ENCODE data around the gene STPG4. TPM values are rescaled to one million over a fixed set of nuclear protein-coding genes. Genes with fewer than 3 reads are reported as not detected.
A peak's percentile ranks its signal among the peaks of the same experiment; 100 is the strongest.

Gene STPG4
- total RNA-seq, 4 donors from 2014 or later, result 0.22 to 1.1 (median 0.42) TPM; not detected in 1

GRCh38 chr2:47041891-47042684, 113.0 kb downstream of the STPG4 start:
- DNase-seq, result no peak
- peak overlapping the region in 2 of 3 donors; percentile 32 to 71 for H3K27ac ChIP-seq
- intact Hi-C loops (cut with DNase I), result no loop called here
- TF ChIP-seq POLR2A (IDR thresholded peaks at IDR 0.05) (no peak), CTCF (IDR thresholded peaks at IDR 0.05) (no peak)
- WGBS, 2 donors, result 89% methylated on average over 11 of the region's 11 CpGs
- H3K36me3 ChIP-seq, result peaks cover 7 to 16% of the 10 kb centered on the region in 2 donors
- no peaks in the 10 kb centered on the region for H3K9me3 ChIP-seq
- H3K4me1 ChIP-seq, result peaks cover 0 to 42% of the 10 kb centered on the region in 2 donors
- no peak overlapping the region for H3K4me3 ChIP-seq (replicated peaks in 1 of 3)
- H3K27me3 ChIP-seq, result no peaks in the 10 kb centered on the region

DNA sequence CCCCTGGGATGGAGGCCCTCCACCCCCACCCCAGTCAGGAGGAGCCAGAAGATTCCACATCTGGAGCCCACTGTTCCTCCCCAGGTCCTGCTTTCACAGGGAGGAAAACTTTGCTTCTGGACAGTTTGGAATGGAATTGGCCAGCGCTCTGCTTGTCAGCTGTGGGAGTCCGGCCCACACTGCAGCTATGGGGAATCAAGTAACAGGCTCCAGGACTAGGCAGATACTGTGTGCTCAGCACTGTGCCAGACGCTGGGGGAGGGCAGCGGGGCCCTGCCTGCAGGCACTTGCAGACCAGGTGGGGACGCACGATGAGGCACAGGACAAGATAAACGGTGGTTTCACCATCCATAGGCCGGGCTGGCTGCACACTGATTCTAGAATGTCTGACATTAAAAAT, 114.0 kb downstream of the STPG4 start:
- H3K4me3 ChIP-seq (replicated peaks in 1 of 3), result no peak overlapping the region
- intact Hi-C loops (cut with DNase I), result no loop called here
- no peaks in the 10 kb centered on the region for H3K27me3 ChIP-seq
- H3K27ac ChIP-seq, result peak overlapping the region in 1 of 3 donors; percentile 0
- no peaks in the 10 kb centered on the region for H3K9me3 ChIP-seq
- TF ChIP-seq CTCF (IDR thresholded peaks at IDR 0.05) (no peak), POLR2A (IDR thresholded peaks at IDR 0.05) (no peak)
- no peak for DNase-seq
- H3K36me3 ChIP-seq, result peaks cover 0 to 9% of the 10 kb centered on the region in 2 donors
- peaks cover 0 to 49% of the 10 kb centered on the region in 2 donors for H3K4me1 ChIP-seq
- WGBS, 2 donors, result 73 to 94% methylated on average over 8 of the region's 8 CpGs

DNA sequence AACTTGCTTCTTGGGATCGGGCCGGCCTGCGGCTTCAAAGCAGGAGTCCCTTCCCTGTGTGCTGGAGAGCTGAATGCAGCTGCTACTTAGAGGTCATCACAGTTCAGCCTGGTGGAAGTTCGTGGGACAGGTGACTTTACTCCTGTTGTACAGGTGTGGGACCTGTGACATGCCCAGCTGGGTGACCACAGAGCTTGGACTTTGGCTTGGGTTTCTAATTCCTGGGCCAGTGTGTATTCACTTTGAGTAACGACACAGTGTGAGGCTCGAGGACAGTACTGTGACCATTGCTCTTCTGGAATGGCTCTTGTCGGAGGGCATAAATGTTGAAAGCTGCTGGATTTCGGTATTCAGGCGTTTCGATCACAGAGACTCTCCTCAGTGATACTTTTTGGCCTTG, 114.5 kb downstream of the STPG4 start:
- Histone ChIP-seq H3K4me1 (peaks cover 2 to 53% of the 10 kb centered on the region in 2 donors), H3K36me3 (peaks cover 0 to 5% of the 10 kb centered on the region in 2 donors), H3K27ac (peak overlapping the region in 1 of 3 donors; percentile 0), H3K27me3 (no peaks in the 10 kb centered on the region), H3K4me3 (replicated peaks in 1 of 3) (no peak overlapping the region), H3K9me3 (no peaks in the 10 kb centered on the region)
- WGBS, 2 donors, result 85 to 92% methylated on average over 8 to 10 of the region's 10 CpGs
- intact Hi-C loops (cut with DNase I), result no loop called here
- DNase-seq, result no peak
- TF ChIP-seq CTCF (IDR thresholded peaks at IDR 0.05) (no peak), POLR2A (IDR thresholded peaks at IDR 0.05) (no peak)

- TF ChIP-seq POLR2A (IDR thresholded peaks at IDR 0.05) (no peak), CTCF (IDR thresholded peaks at IDR 0.05) (no peak)
- intact Hi-C loops (cut with DNase I), result no loop called here
- H3K27ac ChIP-seq, result no peak overlapping the region
- DNase-seq, result no peak
- no peak overlapping the region for H3K4me3 ChIP-seq (replicated peaks in 1 of 3)
- H3K36me3 ChIP-seq, result no peaks in the 10 kb centered on the region
- H3K4me1 ChIP-seq, result peaks cover 8 to 60% of the 10 kb centered on the region in 2 donors
- H3K9me3 ChIP-seq, result no peaks in the 10 kb centered on the region
- no peaks in the 10 kb centered on the region for H3K27me3 ChIP-seq
- WGBS, 2 donors, result 93 to 95% methylated on average over 16 to 17 of the region's 17 CpGs
Observed at GRCh38 chr2:47039913-47040562, 115.1 kb downstream of the STPG4 start.

GRCh38 chr2:47039489-47039870, 115.6 kb downstream of the STPG4 start:
- DNase-seq, result no peak
- TF ChIP-seq POLR2A (IDR thresholded peaks at IDR 0.05) (no peak), CTCF (IDR thresholded peaks at IDR 0.05) (no peak)
- intact Hi-C loops (cut with DNase I), result no loop called here
- no peaks in the 10 kb centered on the region for H3K27me3 ChIP-seq
- peak overlapping the region in 1 of 3 donors; percentile 47 for H3K27ac ChIP-seq
- H3K4me1 ChIP-seq, result peaks cover 13 to 65% of the 10 kb centered on the region in 2 donors
- 83 to 85% methylated on average over 2 of the region's 2 CpGs for WGBS, 2 donors
- no peaks in the 10 kb centered on the region for H3K36me3 ChIP-seq
- H3K9me3 ChIP-seq, result no peaks in the 10 kb centered on the region
- H3K4me3 ChIP-seq (replicated peaks in 1 of 3), result no peak overlapping the region

Data from thyroid gland (tissue), 4 donors.